Airway epithelial cell (primary cell): ENCODE results near the gene SCGB2B2. TPM values are rescaled to one million over a fixed set of nuclear protein-coding genes. Genes with fewer than 3 reads are reported as not detected.

Source experiments
- total RNA-seq: library from RNA; depleted of rRNA; stranded (reverse); fragments of >200 nt; gene quantifications from 2 replicates; pipeline ENCODE4 v1.2.3, GENCODE V29; 2015

SCGB2B2 gene
- total RNA-seq: not detected in 2 replicates

GRCh38 chr19:34676697-34677385 lies at the start of gene SCGB2B2:
Gene SCGB2B2 (minus strand): TSS chr19:34677159. CDS start chr19:34594563, 82,596 bp downstream.

GRCh38 chr19:34677386-34678084 lies 576 bp upstream of the SCGB2B2 start, which contains the start of gene ZNF302:
Gene ZNF302 (plus strand): TSS chr19:34677678. CDS start chr19:34678805, 1,127 bp downstream.

Other genes with a start within 250 kb of the SCGB2B2 start
- 87.1 and 106 TPM in 2 replicates for gene UBA2, start 248.8 kb downstream of the SCGB2B2 start, total RNA-seq
- 3.5 and 12.5 TPM in 2 replicates for gene WTIP, start 195.4 kb downstream of the SCGB2B2 start, total RNA-seq
- gene ZNF302, start 519 bp upstream of the SCGB2B2 start, total RNA-seq: 5.0 and 5.5 TPM in 2 replicates
- gene ZNF181, start 57.1 kb upstream of the SCGB2B2 start, total RNA-seq: 7.1 and 8.1 TPM in 2 replicates
- gene ZNF599, start 96.1 kb upstream of the SCGB2B2 start, total RNA-seq: 3.3 and 6.5 TPM in 2 replicates
- 0.99 and 1.3 TPM in 2 replicates for gene ZNF30, start 249.7 kb upstream of the SCGB2B2 start, total RNA-seq